OCI-LY7 (cell line): Measurements from ENCODE around the gene UBD.

Experiments used
- CTCF ChIP-seq: fragments of 200-600 bp; sonication (generic); conservative IDR thresholded peaks from 2 replicates; pipeline ENCODE4 v1.5.1; 2014; ENCODE audit warnings: mild to moderate bottlenecking, antibody characterized with exemption, low read length, moderate library complexity, mixed read lengths
- EZH2phosphoT487 ChIP-seq: fragments of 200-600 bp; sonication (generic); IDR thresholded peaks from 2 replicates; pipeline ENCODE4 v1.6.1; 2018; ENCODE audit warnings: low read depth, borderline replicate concordance, mild to moderate bottlenecking, mixed run types, antibody characterized with exemption, low read length, moderate library complexity, mixed read lengths

GRCh38 chr6:29603930-29604329, 44.4 kb upstream of the UBD start:
- TF ChIP-seq CTCF (no peak), EZH2phosphoT487 (no peak)
